Epidermal melanocyte (primary cell): ENCODE measurements around the gene CXCR6.
"Not testable (repeated sequence)": the region's sequence is repeated elsewhere in the genome, so short reads cannot be mapped to it uniquely, and the experiment has no call there.

Experiments used
- DNase-seq: peaks from one replicate; pipeline ENCODE4 v3.0.0; 2011; ENCODE audit warnings: low spot score; ENCODE audit not compliant: insufficient read length

The CXCR6 gene

GRCh38 chr3:45987368-45988291, 44.4 kb downstream of the CXCR6 start:
- DNase-seq: no peak

GRCh38 chr3:45988362-45988761, 45.1 kb downstream of the CXCR6 start:
- no peak for DNase-seq

GRCh38 chr3:45988804-45989203, 45.5 kb downstream of the CXCR6 start:
- DNase-seq: no peak

GRCh38 chr3:45990181-45990580, 46.9 kb downstream of the CXCR6 start:
- DNase-seq: no peak

- no peak for DNase-seq
Measured at GRCh38 chr3:45991341-45991740, 48.1 kb downstream of the CXCR6 start.

- no peak for DNase-seq
Measured at GRCh38 chr3:45992133-45992729, 49.0 kb downstream of the CXCR6 start.

GRCh38 chr3:45992821-45993221, 49.6 kb downstream of the CXCR6 start:
- DNase-seq: no peak

- no peak for DNase-seq
Measured at GRCh38 chr3:45993421-45994027, 50.3 kb downstream of the CXCR6 start.

- DNase-seq: no peak
Measured at GRCh38 chr3:45994419-45995235, 51.4 kb downstream of the CXCR6 start.

- DNase-seq: peak; percentile 95
Measured at GRCh38 chr3:45995236-45996192, 52.2 kb downstream of the CXCR6 start, which contains the start of gene FYCO1. Gene FYCO1, minus strand, starts transcription at chr3:45995824. Its CDS starts 10,914 bp downstream, at chr3:45984910.

GRCh38 chr3:45997499-45997898, 54.2 kb downstream of the CXCR6 start:
- DNase-seq: not testable (repeated sequence)

GRCh38 chr3:45997942-45998341, 54.7 kb downstream of the CXCR6 start:
- no peak for DNase-seq
